ENCODE data around the gene TM9SF4.

GRCh38 chr20:32203356-32204204 lies 94.1 kb downstream of the TM9SF4 start:
- TF ChIP-seq CTCF (IDR thresholded peaks at IDR 0.05; ENCODE audit: low read depth, low read length): no peak
- TF ChIP-seq POLR2A (IDR thresholded peaks at IDR 0.05; ENCODE audit: extremely low read depth, insufficient read length): no peak
- TF ChIP-seq MYC (IDR thresholded peaks at IDR 0.05; ENCODE audit: low read depth, low read length): no peak
- TF ChIP-seq MAX (IDR thresholded peaks at IDR 0.05; ENCODE audit: low read depth, low read length): no peak

Measured in NB4 (cell line).